ENCODE results near the gene BTBD16. TPM values are rescaled to one million over a fixed set of nuclear protein-coding genes. Genes with fewer than 3 reads are reported as not detected.

The BTBD16 gene
- total and polyA plus RNA-seq, 9 donors: 0.42 to 1.8 TPM; not detected in 7

DNA sequence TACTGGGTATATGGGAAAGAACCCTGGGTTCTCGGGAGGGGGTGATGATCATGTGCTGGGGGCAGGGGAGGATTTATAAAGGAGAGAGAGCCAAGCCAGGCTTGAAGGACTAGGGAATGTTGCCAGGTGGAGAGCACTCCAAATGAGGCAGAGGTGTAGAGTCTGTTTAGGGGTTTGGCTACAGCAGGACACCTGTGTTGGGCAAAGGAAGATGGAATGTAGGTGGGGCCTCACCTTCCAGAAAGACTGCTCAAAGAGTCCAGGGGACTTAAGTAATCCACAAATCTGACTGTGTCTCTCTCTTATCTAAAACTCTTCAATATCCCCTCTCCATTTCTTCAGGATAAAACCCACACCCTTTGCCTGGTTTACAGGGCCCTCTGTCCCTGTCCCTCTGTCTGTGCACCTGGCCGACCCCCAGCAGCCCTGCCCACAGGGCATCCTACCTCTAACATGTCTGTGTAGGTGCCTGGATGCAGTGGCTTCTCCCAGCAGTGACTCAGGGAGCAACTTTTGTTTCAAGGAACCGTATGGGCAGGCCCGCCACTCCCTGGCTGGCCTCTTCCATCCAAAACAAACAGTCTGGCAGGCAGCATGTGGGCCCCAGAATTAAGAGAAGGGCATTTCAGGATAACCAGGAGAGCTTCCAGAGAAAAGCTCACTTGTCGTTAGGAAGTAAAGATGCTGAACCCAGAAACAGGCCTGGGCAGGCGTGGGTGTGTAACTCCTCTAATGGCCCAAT lies 92.8 kb downstream of the BTBD16 start:
- no peak for DNase-seq
- Histone ChIP-seq H3K36me3 (no peaks in the 10 kb centered on the region), H3K4me1 (ENCODE audit: insufficient read depth) (no peaks in the 10 kb centered on the region), H3K4me3 (no peak overlapping the region), H3K27ac (no peak overlapping the region), H3K9me3 (no peaks in the 10 kb centered on the region), H3K27me3 (no peaks in the 10 kb centered on the region)
- whole genome bisulfite sequencing, 3 donors: 62 to 65% (median 62%) methylated on average over 6 of the region's 6 CpGs
- TF ChIP-seq POLR2A (IDR thresholded peaks at IDR 0.05): no peak
- TF ChIP-seq, protein P1, sequence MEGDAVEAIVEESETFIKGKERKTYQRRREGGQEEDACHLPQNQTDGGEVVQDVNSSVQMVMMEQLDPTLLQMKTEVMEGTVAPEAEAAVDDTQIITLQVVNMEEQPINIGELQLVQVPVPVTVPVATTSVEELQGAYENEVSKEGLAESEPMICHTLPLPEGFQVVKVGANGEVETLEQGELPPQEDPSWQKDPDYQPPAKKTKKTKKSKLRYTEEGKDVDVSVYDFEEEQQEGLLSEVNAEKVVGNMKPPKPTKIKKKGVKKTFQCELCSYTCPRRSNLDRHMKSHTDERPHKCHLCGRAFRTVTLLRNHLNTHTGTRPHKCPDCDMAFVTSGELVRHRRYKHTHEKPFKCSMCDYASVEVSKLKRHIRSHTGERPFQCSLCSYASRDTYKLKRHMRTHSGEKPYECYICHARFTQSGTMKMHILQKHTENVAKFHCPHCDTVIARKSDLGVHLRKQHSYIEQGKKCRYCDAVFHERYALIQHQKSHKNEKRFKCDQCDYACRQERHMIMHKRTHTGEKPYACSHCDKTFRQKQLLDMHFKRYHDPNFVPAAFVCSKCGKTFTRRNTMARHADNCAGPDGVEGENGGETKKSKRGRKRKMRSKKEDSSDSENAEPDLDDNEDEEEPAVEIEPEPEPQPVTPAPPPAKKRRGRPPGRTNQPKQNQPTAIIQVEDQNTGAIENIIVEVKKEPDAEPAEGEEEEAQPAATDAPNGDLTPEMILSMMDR (IDR thresholded peaks at IDR 0.05): no peak
- no peak for TF ChIP-seq EP300 (IDR thresholded peaks at IDR 0.05)
- intact Hi-C loops (cut with DNase I): no loop called here

DNA sequence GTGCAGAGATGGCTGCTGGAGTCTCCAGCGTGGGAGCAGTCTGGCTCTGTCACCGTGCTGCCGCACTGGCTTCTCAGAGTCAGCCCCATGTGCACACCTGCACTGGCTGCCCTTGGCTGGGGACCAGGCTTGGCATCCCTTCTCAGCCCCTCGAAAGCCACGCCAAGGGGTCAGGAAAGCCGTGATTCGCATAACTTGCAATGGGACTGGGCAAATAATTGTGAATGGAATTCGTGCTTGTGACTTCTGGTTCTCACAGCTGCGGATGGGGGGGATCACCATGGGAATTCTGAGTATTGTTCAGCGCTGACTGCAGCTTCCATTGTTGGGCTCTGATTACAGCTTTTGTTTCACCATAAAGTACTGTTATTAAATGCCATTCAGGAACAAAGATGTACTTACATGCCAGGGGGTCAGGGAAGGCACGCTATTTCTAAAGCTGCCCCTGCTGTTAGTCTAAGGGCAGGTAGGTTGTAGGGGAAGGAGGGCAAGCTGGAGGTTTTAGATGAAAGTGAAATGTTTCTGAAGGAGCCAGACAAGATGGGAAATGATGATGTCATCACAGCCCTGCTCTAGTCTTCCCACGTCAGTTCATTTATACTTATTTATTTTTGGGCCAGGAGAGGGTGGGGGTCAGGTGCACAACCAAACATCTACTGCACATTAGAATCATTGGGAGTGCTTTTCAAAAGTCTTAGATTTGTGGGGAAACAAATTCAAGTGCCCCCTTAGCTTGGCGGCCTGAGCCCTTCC lies 97.6 kb downstream of the BTBD16 start:
- intact Hi-C loops (cut with DNase I): no loop called here
- Histone ChIP-seq H3K27me3 (no peaks in the 10 kb centered on the region), H3K9me3 (no peaks in the 10 kb centered on the region), H3K27ac (no peak overlapping the region), H3K4me1 (ENCODE audit: insufficient read depth) (peaks cover 5% of the 10 kb centered on the region), H3K36me3 (no peaks in the 10 kb centered on the region), H3K4me3 (no peak overlapping the region)
- no peak for TF ChIP-seq EP300 (IDR thresholded peaks at IDR 0.05)
- TF ChIP-seq POLR2A (IDR thresholded peaks at IDR 0.05): no peak
- TF ChIP-seq, protein P1 (IDR thresholded peaks at IDR 0.05): no peak
- no peak for DNase-seq
- 73 to 77% (median 76%) methylated on average over 13 of the region's 13 CpGs for WGBS, 3 donors

DNA sequence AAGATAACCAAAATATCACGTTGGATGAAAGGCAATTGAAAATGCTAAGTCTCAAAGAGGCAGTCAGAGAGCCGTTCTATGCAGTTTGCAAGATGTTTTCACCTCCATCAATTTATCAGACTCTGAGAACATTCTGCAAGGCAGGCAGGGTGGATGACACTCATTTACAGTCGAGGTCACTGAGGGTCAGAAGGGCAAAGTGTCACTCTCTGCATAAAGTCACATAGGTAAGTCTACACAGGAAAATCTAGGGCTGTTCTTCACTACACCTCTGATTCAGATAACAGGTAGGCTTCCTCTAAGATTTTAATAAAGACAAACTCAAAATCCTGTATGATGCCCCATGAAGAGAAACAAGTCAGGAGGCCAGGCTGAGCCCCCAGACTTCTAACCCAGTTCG lies 102.0 kb downstream of the BTBD16 start:
- Histone ChIP-seq H3K9me3 (no peaks in the 10 kb centered on the region), H3K27ac (peak overlapping the region in 1 of 2 donors; percentile 99), H3K27me3 (no peaks in the 10 kb centered on the region), H3K4me3 (no peak overlapping the region), H3K36me3 (no peaks in the 10 kb centered on the region), H3K4me1 (ENCODE audit: insufficient read depth) (peaks cover 5% of the 10 kb centered on the region)
- intact Hi-C loops (cut with DNase I): loop anchor here in 1 of 4 donors (10.0 kb wide), 1 partner anchor 68 kb away; no protein-coding TSS in a partner anchor
- WGBS, 3 donors: 45 to 55% (median 46%) methylated on average over 4 of the region's 4 CpGs
- DNase-seq: no peak
- TF ChIP-seq, protein P1 (IDR thresholded peaks at IDR 0.05): peak in 1 of 3 donors; percentile 7
- no peak for TF ChIP-seq EP300 (IDR thresholded peaks at IDR 0.05)

DNA sequence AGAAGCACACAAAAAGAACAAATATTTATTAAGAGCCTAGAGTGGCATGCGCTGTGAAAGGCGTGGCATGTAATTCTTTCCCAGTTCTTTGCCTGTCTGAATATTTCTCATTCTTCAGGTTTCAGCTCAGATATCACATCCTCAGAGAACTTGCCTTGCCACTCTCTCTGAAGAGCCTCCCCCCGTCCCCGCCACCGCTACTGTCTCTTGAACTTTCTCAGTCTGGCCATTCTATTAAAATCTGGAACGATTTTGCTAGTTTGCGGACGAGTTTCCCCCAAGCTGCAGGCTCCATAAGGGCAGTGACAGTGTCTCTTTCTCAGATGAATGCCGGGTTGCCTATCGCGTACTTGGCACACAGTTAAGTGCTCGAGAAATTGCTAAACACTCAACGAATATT lies 102.6 kb downstream of the BTBD16 start:
- peak overlapping the region; percentile 88 for H3K4me3 ChIP-seq
- H3K36me3 ChIP-seq: no peaks in the 10 kb centered on the region
- DNase-seq: peak in 4 of 5 donors; percentile 17 to 33 (median 28)
- intact Hi-C loops (cut with DNase I): loop anchor here in 2 of 4 donors (2.0 to 10.0 kb wide), 2 partner anchors 33 to 69 kb away; no protein-coding TSS in a partner anchor
- peaks cover 5% of the 10 kb centered on the region for H3K4me1 ChIP-seq (ENCODE audit: insufficient read depth)
- TF ChIP-seq EP300 (IDR thresholded peaks at IDR 0.05) (no peak), POLR2A (IDR thresholded peaks at IDR 0.05) (no peak)
- TF ChIP-seq, protein P1 (IDR thresholded peaks at IDR 0.05): no peak
- H3K9me3 ChIP-seq: no peaks in the 10 kb centered on the region
- 2 to 4% (median 2%) methylated on average over 13 of the region's 13 CpGs for WGBS, 3 donors
- no peaks in the 10 kb centered on the region for H3K27me3 ChIP-seq
- peak overlapping the region; percentile 96 to 99 for H3K27ac ChIP-seq

All from ovary (tissue), 9 donors.